GM18499 (cell line): ENCODE measurements around the gene TTC31.
A peak's percentile ranks its signal among the peaks of the same experiment; 100 is the strongest.
"Not testable (repeated sequence)": the region's sequence is repeated elsewhere in the genome, so short reads cannot be mapped to it uniquely, and the experiment has no call there.

Experiments used
- ATAC-seq: cut with Tn5 transposase; IDR thresholded peaks from one replicate; pipeline ENCODE4 v1.9.1; 2021; ENCODE audit warnings: moderate number of reproducible peaks; ENCODE audit not compliant: insufficient read depth, unreplicated experiment

TTC31 gene

GRCh38 chr2:74481961-74482800 lies 700 bp upstream of the TTC31 start:
- peak; percentile 15 for ATAC-seq

- not testable (repeated sequence) for ATAC-seq
These were observed 839 bp downstream of the TTC31 start for GRCh38 chr2:74483675-74484164.

GRCh38 chr2:74486141-74486540 lies 3.3 kb downstream of the TTC31 start:
- no peak for ATAC-seq

- no peak for ATAC-seq
These were observed 6.0 kb downstream of the TTC31 start for GRCh38 chr2:74488643-74489481.

GRCh38 chr2:74489906-74490305 lies 7.0 kb downstream of the TTC31 start:
- ATAC-seq: no peak

- no peak for ATAC-seq
These were observed 9.0 kb downstream of the TTC31 start for GRCh38 chr2:74491648-74492544.

- no peak for ATAC-seq
These were observed 10.7 kb downstream of the TTC31 start for GRCh38 chr2:74493546-74493945.

- ATAC-seq: no peak
These were observed 12.6 kb downstream of the TTC31 start for GRCh38 chr2:74495440-74495839.

- no peak for ATAC-seq
These were observed 14.3 kb downstream of the TTC31 start for GRCh38 chr2:74496997-74497776.

GRCh38 chr2:74497777-74498499 lies 15.1 kb downstream of the TTC31 start:
- no peak for ATAC-seq

- ATAC-seq: no peak
These were observed 15.8 kb downstream of the TTC31 start for GRCh38 chr2:74498500-74499266.

- no peak for ATAC-seq
These were observed 16.5 kb downstream of the TTC31 start, which contains the start of gene LBX2 for GRCh38 chr2:74499267-74499939. LBX2 (minus strand) TSS chr2:74499603; CDS start chr2:74499537, 66 bp downstream.

GRCh38 chr2:74499940-74500577 lies 17.2 kb downstream of the TTC31 start:
- ATAC-seq: no peak

- no peak for ATAC-seq
These were observed 17.7 kb downstream of the TTC31 start for GRCh38 chr2:74500578-74500946.

- no peak for ATAC-seq
These were observed 18.6 kb downstream of the TTC31 start for GRCh38 chr2:74501335-74502071.

- ATAC-seq: no peak
These were observed 19.4 kb downstream of the TTC31 start for GRCh38 chr2:74502147-74502719.
